ENCODE data around the gene TAS2R20. TPM values are rescaled to one million over a fixed set of nuclear protein-coding genes. Genes with fewer than 3 reads are reported as not detected.
"Not testable (repeated sequence)": the region's sequence is repeated elsewhere in the genome, so short reads cannot be mapped to it uniquely, and the experiment has no call there.

Gene TAS2R20
- total RNA-seq, 1 experiment from 2014 or later: 1.3 TPM

DNA sequence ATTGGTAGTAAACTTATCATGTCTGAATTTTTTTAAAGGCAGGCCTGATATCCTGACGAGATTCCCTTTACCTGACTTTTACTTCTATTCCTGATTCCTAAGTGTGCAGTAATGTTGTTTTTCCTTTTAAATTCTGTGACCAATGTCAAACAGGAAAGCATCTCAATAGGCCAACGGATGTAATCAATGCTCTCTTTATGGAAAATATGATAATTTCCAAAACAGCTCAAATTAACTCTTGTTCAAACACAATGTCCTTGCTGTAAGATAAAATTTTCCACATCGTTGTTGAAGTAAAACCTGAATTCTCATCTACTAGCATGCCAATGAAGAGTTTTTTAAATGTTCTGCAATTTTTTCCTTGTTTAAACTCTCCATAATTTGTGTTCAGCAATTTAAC lies 41.1 kb upstream of the TAS2R20 start:
- peaks cover 12 to 21% (median 19%) of the 10 kb centered on the region in 3 experiments for H3K36me3 Mint-ChIP-seq (ENCODE audit: insufficient read depth in 1 of 3, low read depth in 3 of 3)
- Histone ChIP-seq H3K9me3 (ENCODE audit: control insufficient read depth, low read depth, low read length) (no peaks in the 10 kb centered on the region), H2BK12ac (ENCODE audit: insufficient read length, low read depth, low read length) (no peak overlapping the region), H3K27me3 (ENCODE audit: insufficient read depth, low read length) (no peaks in the 10 kb centered on the region), H2BK120ac (ENCODE audit: low read depth, low read length, poor library complexity, severe bottlenecking) (no peak overlapping the region), H3K14ac (ENCODE audit: insufficient read depth, low read length) (no peak overlapping the region), H4K91ac (ENCODE audit: insufficient read length, low read depth, low read length) (no peak overlapping the region), H3K18ac (ENCODE audit: insufficient read length, low read depth, low read length) (no peak overlapping the region), H2AK5ac (ENCODE audit: insufficient read length, low read length) (no peak overlapping the region), H2BK20ac (ENCODE audit: low read depth, low read length, poor library complexity, severe bottlenecking) (no peak overlapping the region), H3K9ac (ENCODE audit: extremely low read depth, insufficient read length, low read length) (no peak overlapping the region), H3K79me2 (ENCODE audit: insufficient read depth, low read length) (no peaks in the 10 kb centered on the region), H2BK5ac (ENCODE audit: insufficient read length, low read length) (no peak overlapping the region), H4K20me1 (ENCODE audit: control insufficient read depth, insufficient read depth, insufficient read length) (no peaks in the 10 kb centered on the region), H3T11ph (ENCODE audit: low read length) (no peak overlapping the region), H3K79me1 (ENCODE audit: insufficient read depth, low read depth, low read length, poor library complexity, severe bottlenecking) (no peaks in the 10 kb centered on the region), H3K23ac (ENCODE audit: insufficient read length, low read depth, low read length) (no peak overlapping the region), H2BK15ac (ENCODE audit: low read depth, low read length) (no peak overlapping the region), H4K8ac (replicated peaks; ENCODE audit: insufficient read length, low read depth, low read length) (no peak overlapping the region), H3K4me1 (ENCODE audit: insufficient read depth, low read length) (no peaks in the 10 kb centered on the region), H3K56ac (ENCODE audit: insufficient read length, low read depth, low read length) (no peak overlapping the region), H3K4me2 (ENCODE audit: insufficient read depth, insufficient read length, low read length) (no peak overlapping the region), H3K27ac (ENCODE audit: insufficient read length, low read depth, low read length) (no peak overlapping the region), H3K23me2 (ENCODE audit: insufficient read length, low read depth, low read length, poor library complexity, severe bottlenecking) (no peaks in the 10 kb centered on the region), H3K4ac (ENCODE audit: low read depth, low read length) (no peak overlapping the region), H2AFZ (ENCODE audit: low read length) (no peak overlapping the region), H4K5ac (ENCODE audit: insufficient read length, low read depth, low read length) (no peak overlapping the region)
- H3K9me3 Mint-ChIP-seq: no peaks in the 10 kb centered on the region; a peak in 2 of 5 replicates
- TF ChIP-seq, protein P1, sequence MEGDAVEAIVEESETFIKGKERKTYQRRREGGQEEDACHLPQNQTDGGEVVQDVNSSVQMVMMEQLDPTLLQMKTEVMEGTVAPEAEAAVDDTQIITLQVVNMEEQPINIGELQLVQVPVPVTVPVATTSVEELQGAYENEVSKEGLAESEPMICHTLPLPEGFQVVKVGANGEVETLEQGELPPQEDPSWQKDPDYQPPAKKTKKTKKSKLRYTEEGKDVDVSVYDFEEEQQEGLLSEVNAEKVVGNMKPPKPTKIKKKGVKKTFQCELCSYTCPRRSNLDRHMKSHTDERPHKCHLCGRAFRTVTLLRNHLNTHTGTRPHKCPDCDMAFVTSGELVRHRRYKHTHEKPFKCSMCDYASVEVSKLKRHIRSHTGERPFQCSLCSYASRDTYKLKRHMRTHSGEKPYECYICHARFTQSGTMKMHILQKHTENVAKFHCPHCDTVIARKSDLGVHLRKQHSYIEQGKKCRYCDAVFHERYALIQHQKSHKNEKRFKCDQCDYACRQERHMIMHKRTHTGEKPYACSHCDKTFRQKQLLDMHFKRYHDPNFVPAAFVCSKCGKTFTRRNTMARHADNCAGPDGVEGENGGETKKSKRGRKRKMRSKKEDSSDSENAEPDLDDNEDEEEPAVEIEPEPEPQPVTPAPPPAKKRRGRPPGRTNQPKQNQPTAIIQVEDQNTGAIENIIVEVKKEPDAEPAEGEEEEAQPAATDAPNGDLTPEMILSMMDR (conservative IDR thresholded peaks at IDR 0.05): no peak
- H3K27me3 Mint-ChIP-seq (ENCODE audit: low read depth): no peaks in the 10 kb centered on the region
- no CpG with 5 or more reads among the region's 3 CpGs for WGBS (ENCODE audit: extremely low coverage, insufficient read length, low lambda C conversion rate)
- no peak for DNase-seq
- H3K27ac Mint-ChIP-seq: no peak overlapping the region
- H3K4me3 Mint-ChIP-seq: no peak overlapping the region
- no peaks in the 10 kb centered on the region for H3K4me1 Mint-ChIP-seq

DNA sequence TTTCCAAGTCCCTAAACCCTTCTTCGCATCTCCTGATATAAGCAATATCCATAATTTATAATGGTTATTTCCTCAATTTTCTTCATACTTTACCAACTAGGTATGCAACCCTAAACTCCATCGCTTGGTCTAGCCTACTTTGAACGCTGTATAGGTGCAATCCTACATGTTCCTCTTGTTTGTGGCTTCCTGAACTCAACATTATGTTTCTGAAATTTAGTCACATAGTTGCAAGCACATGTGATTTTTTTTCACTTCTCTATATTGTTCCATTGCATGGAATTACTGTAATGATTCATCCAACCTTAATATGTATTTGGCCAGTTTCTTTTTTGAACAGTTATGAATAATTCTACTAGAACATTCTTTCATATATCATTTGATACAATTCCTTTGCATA lies 35.9 kb upstream of the TAS2R20 start:
- H3K23me2 ChIP-seq (ENCODE audit: insufficient read length, low read depth, low read length, poor library complexity, severe bottlenecking); H3K4ac ChIP-seq (ENCODE audit: low read depth, low read length); H2BK20ac ChIP-seq (ENCODE audit: low read depth, low read length, poor library complexity, severe bottlenecking); H2AK5ac ChIP-seq (ENCODE audit: insufficient read length, low read length); H4K91ac ChIP-seq (ENCODE audit: insufficient read length, low read depth, low read length); H3K4me3 Mint-ChIP-seq; H3K79me1 ChIP-seq (ENCODE audit: insufficient read depth, low read depth, low read length, poor library complexity, severe bottlenecking); H3K27ac ChIP-seq (ENCODE audit: insufficient read length, low read depth, low read length); H2BK12ac ChIP-seq (ENCODE audit: insufficient read length, low read depth, low read length); H3K27me3 ChIP-seq (ENCODE audit: insufficient read depth, low read length); H3K56ac ChIP-seq (ENCODE audit: insufficient read length, low read depth, low read length); H3K9ac ChIP-seq (ENCODE audit: extremely low read depth, insufficient read length, low read length); H3K4me1 Mint-ChIP-seq; H3K27ac Mint-ChIP-seq; H3T11ph ChIP-seq (ENCODE audit: low read length); H3K79me2 ChIP-seq (ENCODE audit: insufficient read depth, low read length); H3K14ac ChIP-seq (ENCODE audit: insufficient read depth, low read length); H4K5ac ChIP-seq (ENCODE audit: insufficient read length, low read depth, low read length); DNase-seq; H3K27me3 Mint-ChIP-seq (ENCODE audit: low read depth); H2BK120ac ChIP-seq (ENCODE audit: low read depth, low read length, poor library complexity, severe bottlenecking); H2AFZ ChIP-seq (ENCODE audit: low read length); H3K4me1 ChIP-seq (ENCODE audit: insufficient read depth, low read length); H3K23ac ChIP-seq (ENCODE audit: insufficient read length, low read depth, low read length); H4K20me1 ChIP-seq (ENCODE audit: control insufficient read depth, insufficient read depth, insufficient read length); H4K8ac ChIP-seq (replicated peaks; ENCODE audit: insufficient read length, low read depth, low read length); H3K9me3 Mint-ChIP-seq; H2BK15ac ChIP-seq (ENCODE audit: low read depth, low read length); H3K4me2 ChIP-seq (ENCODE audit: insufficient read depth, insufficient read length, low read length); H2BK5ac ChIP-seq (ENCODE audit: insufficient read length, low read length); H3K9me3 ChIP-seq (ENCODE audit: control insufficient read depth, low read depth, low read length); H3K18ac ChIP-seq (ENCODE audit: insufficient read length, low read depth, low read length): not testable (repeated sequence)
- no CpG with 5 or more reads among the region's 3 CpGs for WGBS (ENCODE audit: extremely low coverage, insufficient read length, low lambda C conversion rate)
- H3K36me3 Mint-ChIP-seq (ENCODE audit: insufficient read depth in 1 of 3, low read depth in 3 of 3): peaks cover 17 to 27% (median 24%) of the 10 kb centered on the region in 3 experiments
